Islet precursor cell (in vitro differentiated cells): ENCODE data around the gene RANBP2.
"Not testable (repeated sequence)": the region's sequence is repeated elsewhere in the genome, so short reads cannot be mapped to it uniquely, and the experiment has no call there.

Experiments
- DNase-seq: peaks from one replicate; pipeline ENCODE4 v3.0.0-alpha.2; 2018

RANBP2 gene

GRCh38 chr2:108719149-108720044, at the start of gene RANBP2:
Gene RANBP2 (plus strand): TSS chr2:108719482. CDS start chr2:108719607, 125 bp downstream.
- DNase-seq, result peak; percentile 98

DNA sequence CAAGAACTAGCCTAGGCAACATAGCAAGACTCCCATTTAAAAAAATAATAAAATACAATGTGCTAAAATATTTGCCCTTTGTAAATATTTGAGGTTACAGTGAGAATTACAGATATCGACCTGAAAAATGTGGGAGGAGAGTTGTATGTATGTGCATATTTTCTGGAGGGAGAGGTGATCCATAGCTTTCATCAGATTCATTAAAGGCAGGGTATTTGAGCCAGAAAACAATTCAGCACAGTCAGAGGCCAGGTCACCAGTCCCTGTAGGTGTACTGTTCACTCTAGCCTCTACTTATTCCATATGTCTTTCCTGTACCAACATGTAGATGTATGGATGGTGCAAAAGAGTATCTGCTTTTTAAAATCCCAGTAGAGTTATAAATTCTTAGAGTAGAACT, 49.0 kb upstream of the RANBP2 start:
- DNase-seq, result not testable (repeated sequence)

GRCh38 chr2:108672200-108672805, 47.0 kb upstream of the RANBP2 start:
- DNase-seq, result not testable (repeated sequence)

- DNase-seq, result not testable (repeated sequence)
These were observed 42.8 kb upstream of the RANBP2 start for GRCh38 chr2:108676522-108676921.

GRCh38 chr2:108677239-108677744, 42.0 kb upstream of the RANBP2 start:
- not testable (repeated sequence) for DNase-seq

GRCh38 chr2:108678198-108678651, 41.1 kb upstream of the RANBP2 start:
- not testable (repeated sequence) for DNase-seq

DNA sequence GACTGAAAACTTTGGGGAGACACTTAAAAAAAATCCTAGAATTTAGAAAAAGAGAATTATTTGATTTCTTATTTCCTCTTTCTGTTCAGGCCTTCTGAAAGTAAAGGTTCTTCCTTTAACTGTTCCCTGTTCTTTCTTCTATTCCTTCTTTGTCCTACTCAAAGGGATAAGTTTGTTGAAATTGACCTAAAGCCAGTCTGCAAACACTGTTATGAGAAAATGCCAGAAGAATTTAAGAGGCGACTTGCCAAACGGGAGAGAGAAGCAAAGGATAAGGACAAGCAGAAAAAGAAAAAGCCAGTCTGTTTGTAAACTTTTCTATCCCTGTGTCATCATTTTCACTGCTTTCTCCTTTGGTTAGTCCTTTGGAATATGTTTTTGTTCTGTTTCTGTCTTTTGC, 38.5 kb upstream of the RANBP2 start:
- not testable (repeated sequence) for DNase-seq

DNA sequence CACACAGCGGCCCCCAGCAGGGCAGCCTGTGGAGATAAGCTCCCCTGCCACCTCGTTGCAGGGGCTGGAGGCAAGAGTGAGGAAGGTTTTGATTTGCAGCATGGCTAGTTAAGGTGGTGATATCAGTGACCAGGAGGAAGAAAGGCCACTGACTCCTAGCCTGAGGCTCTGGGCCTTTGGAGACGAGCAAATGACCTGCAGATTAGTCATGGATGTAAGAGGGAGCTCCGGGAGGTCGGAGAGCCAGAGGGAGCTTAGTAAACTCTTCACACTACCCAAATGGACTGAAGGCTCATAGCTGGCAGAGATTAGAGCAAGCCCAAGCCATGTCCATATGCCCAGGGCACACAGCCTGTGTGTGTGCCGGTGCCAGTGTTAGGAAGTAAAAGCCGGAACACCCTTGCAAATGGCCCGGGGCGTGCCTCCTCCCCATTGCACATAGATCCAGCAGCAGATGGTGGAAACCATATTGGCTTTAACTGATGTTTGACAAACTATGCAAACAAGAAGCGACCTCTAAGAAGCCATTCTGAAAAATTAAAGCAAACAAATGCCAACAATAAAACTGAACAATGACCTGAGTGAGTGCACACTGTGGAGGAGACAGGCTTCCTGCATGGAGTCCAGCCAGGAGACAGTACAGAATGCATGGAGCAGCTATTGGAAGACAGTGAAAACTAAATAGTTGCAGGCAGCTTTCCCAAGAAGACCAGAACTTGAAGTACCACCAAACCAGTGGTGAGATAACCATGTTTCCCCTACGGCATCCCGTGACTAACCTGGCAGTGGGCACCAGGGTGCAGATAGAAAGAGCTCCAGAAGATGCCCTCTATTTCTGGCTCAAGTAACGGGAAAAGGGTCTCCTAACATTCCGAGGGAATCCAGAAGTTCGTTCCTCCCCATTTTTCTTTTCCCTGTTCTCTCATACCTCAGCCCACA, 30.2 kb upstream of the RANBP2 start:
- DNase-seq, result not testable (repeated sequence)

GRCh38 chr2:108690001-108690400, 29.3 kb upstream of the RANBP2 start:
- DNase-seq, result not testable (repeated sequence)

DNA sequence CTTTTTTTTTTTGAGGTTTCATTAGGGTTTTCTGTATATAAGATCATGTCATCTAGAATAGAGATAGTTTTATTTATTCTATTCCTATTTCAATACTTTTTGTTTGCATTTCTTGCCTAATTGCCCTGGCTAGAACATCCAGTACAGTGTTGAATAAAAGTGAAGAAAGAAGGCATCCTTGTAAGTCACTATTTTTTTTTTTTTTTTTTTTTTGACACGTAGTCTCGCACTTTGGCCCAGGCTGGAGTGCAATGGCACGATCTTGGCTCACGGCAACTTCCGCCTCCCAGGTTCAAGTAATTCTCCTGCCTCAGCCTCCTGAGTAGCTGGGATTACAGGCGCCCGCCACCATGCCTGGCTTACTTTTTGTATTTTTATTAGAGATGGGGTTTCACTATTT, 27.8 kb upstream of the RANBP2 start:
- DNase-seq, result no peak

GRCh38 chr2:108701208-108701607, 18.1 kb upstream of the RANBP2 start:
- DNase-seq, result no peak

DNA sequence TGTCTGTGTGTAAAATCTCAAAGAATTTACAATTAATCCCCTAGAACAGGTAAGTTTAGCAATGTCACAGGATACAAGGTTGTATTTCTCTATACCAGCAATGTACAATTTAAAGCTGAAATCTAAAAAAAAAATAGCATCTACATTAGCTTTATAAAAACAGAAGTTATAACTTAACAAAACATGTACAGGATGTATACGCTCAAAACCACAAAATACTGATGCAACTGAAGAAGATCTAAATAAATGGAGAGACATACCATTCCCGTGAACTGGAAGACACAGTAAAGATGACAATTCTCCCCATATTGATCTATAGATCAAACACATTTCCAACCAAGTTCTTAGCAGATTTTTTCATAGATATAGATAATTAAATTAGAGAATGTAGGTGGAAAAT, 17.5 kb upstream of the RANBP2 start:
- no peak for DNase-seq

GRCh38 chr2:108704871-108705270, 14.4 kb upstream of the RANBP2 start:
- DNase-seq, result no peak

DNA sequence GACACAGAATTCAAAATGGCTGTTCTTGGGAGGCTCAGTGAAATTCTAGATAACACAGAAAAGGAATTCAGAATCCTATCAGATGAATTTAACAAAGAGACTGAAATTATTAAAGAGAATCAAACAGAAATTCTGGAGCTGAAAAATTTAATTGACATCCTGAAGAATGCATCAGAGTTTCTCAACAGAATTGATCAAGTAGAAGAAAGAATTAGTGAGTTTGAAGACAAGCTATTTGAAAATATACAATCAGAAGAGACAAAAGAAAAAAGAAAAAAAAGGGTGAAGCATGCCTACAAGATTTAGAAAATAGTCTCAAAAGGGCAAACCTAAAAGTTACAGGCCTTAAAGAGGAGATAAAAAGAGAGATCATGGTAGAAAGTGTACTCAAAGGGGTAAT, 12.0 kb upstream of the RANBP2 start:
- no peak for DNase-seq

DNA sequence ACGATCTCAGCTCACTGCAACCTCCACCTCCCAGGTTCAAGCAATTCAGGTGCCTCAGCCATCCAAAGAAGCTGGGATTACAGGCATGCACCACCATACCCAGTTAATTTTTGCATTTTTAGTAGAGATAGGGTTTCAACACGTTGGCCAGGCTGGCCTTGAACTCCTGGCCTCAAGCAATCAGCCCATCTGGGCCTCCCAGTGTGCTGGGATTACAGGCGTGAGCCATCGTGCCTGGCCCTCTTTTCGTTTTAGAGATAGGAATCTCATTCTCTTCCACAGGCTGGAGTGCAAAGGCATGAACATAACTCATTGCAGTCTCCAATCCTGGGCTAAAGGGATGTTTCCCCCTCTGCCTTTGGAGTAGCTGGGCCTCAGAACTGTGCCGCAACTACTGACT, 2.3 kb upstream of the RANBP2 start:
- DNase-seq, result not testable (repeated sequence)

DNA sequence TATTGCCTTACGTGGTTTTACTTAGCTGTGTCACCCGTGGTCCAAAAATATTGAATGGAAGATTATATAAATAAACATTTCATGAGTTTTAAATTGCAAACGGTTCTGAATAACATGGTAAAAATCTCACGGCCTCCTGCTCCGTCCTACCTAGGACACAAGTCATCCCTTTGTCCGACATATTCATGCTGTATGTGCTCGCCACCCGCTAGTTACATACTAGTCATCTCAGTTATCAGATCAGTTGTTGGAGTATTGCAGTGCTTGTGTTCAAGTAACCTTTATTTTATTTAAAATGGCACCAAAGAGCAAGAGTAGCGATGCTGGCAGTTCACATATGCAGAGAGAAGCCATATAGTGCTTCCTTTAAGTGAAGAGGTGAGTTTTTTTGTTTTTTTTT, 6.8 kb downstream of the RANBP2 start:
- not testable (repeated sequence) for DNase-seq

- not testable (repeated sequence) for DNase-seq
These were observed 15.4 kb downstream of the RANBP2 start for GRCh38 chr2:108734656-108735055.

- DNase-seq, result not testable (repeated sequence)
These were observed 38.7 kb downstream of the RANBP2 start for GRCh38 chr2:108757973-108758372.

GRCh38 chr2:108762618-108763017, 43.3 kb downstream of the RANBP2 start:
- DNase-seq, result not testable (repeated sequence)

- not testable (repeated sequence) for DNase-seq
These were observed 47.4 kb downstream of the RANBP2 start for GRCh38 chr2:108766671-108767070.

GRCh38 chr2:108767859-108768258, 48.6 kb downstream of the RANBP2 start:
- not testable (repeated sequence) for DNase-seq

- no peak for DNase-seq
These were observed 57.2 kb downstream of the RANBP2 start for GRCh38 chr2:108776475-108776874.

- DNase-seq, result no peak
These were observed 59.6 kb downstream of the RANBP2 start for GRCh38 chr2:108778857-108779256.
